SK-N-SH (cell line): ENCODE results near the gene PALS2. TPM values are rescaled to one million over a fixed set of nuclear protein-coding genes. Genes with fewer than 3 reads are reported as not detected.

Experiments used
- CTCF ChIA-PET: fragments of 300-600, 350-600 bp; formaldehyde crosslinking; extraction: SDS; loops from one replicate; lab custom pipeline; 2021; lab: Yijun Ruan, JAX
- POLR2A ChIA-PET: fragments of 350-600 bp; sonication (Branson Sonifier 250); formaldehyde crosslinking; extraction: SDS; loops from one replicate; lab custom pipeline; 2020; ENCODE audit warnings: antibody characterized with exemption, inconsistent platforms; lab: Yijun Ruan, JAX
- DNase-seq: peaks from one replicate; pipeline ENCODE4 v3.0.0; 2012
- H2AFZ ChIP-seq: fragments of 200-600 bp; sonication (generic); 2 replicates; pipeline ENCODE4 v1.8.1; 2016; ENCODE audit warnings: antibody characterized with exemption, mild to moderate bottlenecking, low read depth
- H3F3A ChIP-seq: fragments of 200-600 bp; sonication (generic); replicated peaks from 2 replicates; pipeline ENCODE3; 2016; ENCODE audit warnings: antibody characterized with exemption, mild to moderate bottlenecking; ENCODE audit not compliant: insufficient read depth
- H3K27ac ChIP-seq, 2 experiments: fragments of 200-500 bp in 1 of 2; fragments of 200-600 bp in 1 of 2; sonication (Bioruptor generic) in 1 of 2; sonication (generic), shearing (Covaris generic) in 1 of 2; 2 replicates each; pipeline versions ENCODE4 v1.5.1 to v1.6.1; 2014 to 2016; ENCODE audit warnings: low read depth in 2 of 2, inconsistent platforms in 1 of 2, low read length in 1 of 2, mild to moderate bottlenecking in 1 of 2, mixed read lengths in 1 of 2
- H3K27me3 ChIP-seq: fragments of 200-600 bp; sonication (generic), shearing (Covaris generic); 2 replicates; pipeline ENCODE4 v1.6.1; 2016; ENCODE audit warnings: mixed run types; ENCODE audit not compliant: insufficient read depth
- H3K36me3 ChIP-seq, 2 experiments: fragments of 200-500 bp in 1 of 2; fragments of 200-600 bp in 1 of 2; sonication (Bioruptor generic) in 1 of 2; sonication (generic) in 1 of 2; replicated peaks in 1 of 2; 2 replicates each; pipeline versions ENCODE3 to v1.5.1; 2014 to 2016; ENCODE audit warnings: low read length in 1 of 2, mild to moderate bottlenecking in 1 of 2; ENCODE audit not compliant: insufficient read depth in 2 of 2, control insufficient read depth in 1 of 2
- H3K4me1 ChIP-seq, 2 experiments: fragments of 200-500 bp in 1 of 2; fragments of 200-600 bp in 1 of 2; sonication (Bioruptor generic) in 1 of 2; sonication (generic), shearing (Covaris generic) in 1 of 2; 2 replicates each; pipeline versions ENCODE4 v1.5.1 to v1.6.1; 2014 to 2016; ENCODE audit warnings: low read depth in 1 of 2, low read length in 1 of 2, mixed run types in 1 of 2; ENCODE audit not compliant: insufficient read depth in 2 of 2, control insufficient read depth in 1 of 2
- H3K4me2 ChIP-seq: fragments of 200-600 bp; sonication (generic), shearing (Covaris generic); 2 replicates; pipeline ENCODE4 v1.6.1; 2017; ENCODE audit warnings: mixed run types
- H3K4me3 ChIP-seq, 2 experiments: fragments of 200-500 bp in 1 of 2; fragments of 200-600 bp in 1 of 2; sonication (Bioruptor generic) in 1 of 2; sonication (generic), shearing (Covaris generic) in 1 of 2; 2 replicates each; pipeline versions ENCODE4 v1.5.1 to v1.8.1; 2014 to 2016; ENCODE audit warnings: low read depth in 2 of 2, inconsistent platforms in 1 of 2, low read length in 1 of 2, mild to moderate bottlenecking in 1 of 2, mixed read lengths in 1 of 2, moderate library complexity in 1 of 2
- H3K79me2 ChIP-seq: fragments of 200-600 bp; sonication (generic); 2 replicates; pipeline ENCODE4 v1.8.1; 2017; ENCODE audit warnings: mild to moderate bottlenecking; ENCODE audit not compliant: insufficient read depth
- H3K9ac ChIP-seq: fragments of 200-600 bp; sonication (generic); 2 replicates; pipeline ENCODE4 v1.6.1; 2017; ENCODE audit warnings: mixed run types
- H3K9me2 ChIP-seq: fragments of 200-600 bp; sonication (generic); 2 replicates; pipeline ENCODE4 v1.6.1; 2017; ENCODE audit warnings: mixed run types
- H3K9me3 ChIP-seq: fragments of 200-600 bp; sonication (generic); 2 replicates; pipeline ENCODE4 v1.6.1; 2017; ENCODE audit warnings: mixed run types, mild to moderate bottlenecking, moderate library complexity
- H4K20me1 ChIP-seq: fragments of 200-600 bp; sonication (generic); 2 replicates; pipeline ENCODE4 v1.6.1; 2017; ENCODE audit warnings: mild to moderate bottlenecking, mixed run types; ENCODE audit not compliant: insufficient read depth
- GABPA ChIP-seq: IDR thresholded peaks from 2 replicates; pipeline ENCODE4 v1.4.0; 2012; ENCODE audit warnings: low read depth, mild to moderate bottlenecking
- GATA2 ChIP-seq: sonication (generic); formaldehyde crosslinking; IDR thresholded peaks from 2 replicates; pipeline ENCODE4 v1.5.0; 2020; ENCODE audit warnings: mild to moderate bottlenecking, missing genetic modification reagents
- MEF2A ChIP-seq: IDR thresholded peaks from 2 replicates; pipeline ENCODE4 v1.4.0; 2012; ENCODE audit warnings: low read depth, borderline replicate concordance
- NFIC ChIP-seq: IDR thresholded peaks from 2 replicates; pipeline ENCODE4 v1.4.0; 2012; ENCODE audit warnings: borderline replicate concordance
- RAD21 ChIP-seq: IDR thresholded peaks from 2 replicates; pipeline ENCODE4 v1.6.1; 2012; ENCODE audit warnings: mild to moderate bottlenecking, low read length
- RFX5 ChIP-seq: IDR thresholded peaks from 2 replicates; pipeline ENCODE4 v1.6.1; 2012; ENCODE audit warnings: mild to moderate bottlenecking, improper control_type of control experiment, low read length
- SIN3A ChIP-seq: IDR thresholded peaks from 2 replicates; pipeline ENCODE4 v1.6.1; 2012; ENCODE audit warnings: low read depth, mild to moderate bottlenecking, low read length, moderate library complexity, borderline replicate concordance
- TAF1 ChIP-seq: IDR thresholded peaks from 2 replicates; pipeline ENCODE4 v1.6.1; 2012; ENCODE audit warnings: low read depth, mild to moderate bottlenecking, low read length, moderate library complexity, borderline replicate concordance
- WGBS: methylation state at CpG from one replicate; pipeline ENCODE4 v1.1.6; 2017; ENCODE audit warnings: low lambda C conversion rate; 5-methylcytosine and 5-hydroxymethylcytosine counted together
- polyA plus RNA-seq, 3 experiments: library from polyadenylated mRNA; depleted of rRNA; stranded (reverse); fragments of >200 nt; gene quantifications; 2 replicates each; pipeline ENCODE4 v1.2.3, GENCODE V29; 2012
- TF ChIP-seq, protein P1 (sequence below): fragments of 200-600 bp; sonication (generic); IDR thresholded peaks from 2 replicates; pipeline ENCODE4 v1.6.1; 2017; ENCODE audit warnings: antibody characterized with exemption, mild to moderate bottlenecking, moderate library complexity
- TF ChIP-seq, protein P2 (sequence below): fragments of 150-350 bp; IDR thresholded peaks from 2 replicates; pipeline ENCODE4 v1.6.1; 2016; ENCODE audit warnings: mild to moderate bottlenecking, low read depth, low read length
- TF ChIP-seq, protein P3 (sequence below): fragments of 150-350 bp; IDR thresholded peaks from 2 replicates; pipeline ENCODE4 v1.6.1; 2017; ENCODE audit warnings: antibody characterized with exemption, low read length, low read depth, borderline replicate concordance
- TF ChIP-seq, protein P4 (sequence below): IDR thresholded peaks from 2 replicates; pipeline ENCODE4 v1.4.0; 2012; ENCODE audit warnings: low read depth, borderline replicate concordance
- TF ChIP-seq, protein P5 (sequence below): IDR thresholded peaks from 2 replicates; pipeline ENCODE4 v1.4.0; 2012; ENCODE audit warnings: low read depth, borderline replicate concordance
- TF ChIP-seq, protein P6 (sequence below): IDR thresholded peaks from 2 replicates; pipeline ENCODE4 v1.6.1; 2012; ENCODE audit warnings: mild to moderate bottlenecking, low read depth, low read length, moderate library complexity

The PALS2 gene
- polyA plus RNA-seq, 1 of the 3 experiments (the other 2 are of a cell fraction): 6.9 TPM

DNA sequence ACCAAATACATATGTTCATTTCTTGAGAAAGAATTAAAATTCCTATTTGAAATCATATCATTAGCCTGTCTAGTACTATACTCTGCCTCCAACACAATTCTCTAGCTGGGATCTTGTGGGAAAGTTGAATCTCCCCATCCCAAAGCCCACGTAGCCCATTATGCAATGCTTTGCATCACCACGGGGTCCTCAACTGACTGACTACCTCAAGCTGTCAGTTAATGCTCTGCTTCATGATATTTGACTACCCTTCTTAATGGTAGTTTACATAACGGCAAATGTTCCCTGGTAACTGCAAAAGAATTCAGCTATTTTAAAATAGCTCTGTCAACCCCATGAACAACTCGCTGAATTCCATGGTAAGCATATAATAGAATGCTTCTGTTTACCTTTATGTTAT, 23.3 kb upstream of the PALS2 start (continued):
- TF ChIP-seq, protein P1, sequence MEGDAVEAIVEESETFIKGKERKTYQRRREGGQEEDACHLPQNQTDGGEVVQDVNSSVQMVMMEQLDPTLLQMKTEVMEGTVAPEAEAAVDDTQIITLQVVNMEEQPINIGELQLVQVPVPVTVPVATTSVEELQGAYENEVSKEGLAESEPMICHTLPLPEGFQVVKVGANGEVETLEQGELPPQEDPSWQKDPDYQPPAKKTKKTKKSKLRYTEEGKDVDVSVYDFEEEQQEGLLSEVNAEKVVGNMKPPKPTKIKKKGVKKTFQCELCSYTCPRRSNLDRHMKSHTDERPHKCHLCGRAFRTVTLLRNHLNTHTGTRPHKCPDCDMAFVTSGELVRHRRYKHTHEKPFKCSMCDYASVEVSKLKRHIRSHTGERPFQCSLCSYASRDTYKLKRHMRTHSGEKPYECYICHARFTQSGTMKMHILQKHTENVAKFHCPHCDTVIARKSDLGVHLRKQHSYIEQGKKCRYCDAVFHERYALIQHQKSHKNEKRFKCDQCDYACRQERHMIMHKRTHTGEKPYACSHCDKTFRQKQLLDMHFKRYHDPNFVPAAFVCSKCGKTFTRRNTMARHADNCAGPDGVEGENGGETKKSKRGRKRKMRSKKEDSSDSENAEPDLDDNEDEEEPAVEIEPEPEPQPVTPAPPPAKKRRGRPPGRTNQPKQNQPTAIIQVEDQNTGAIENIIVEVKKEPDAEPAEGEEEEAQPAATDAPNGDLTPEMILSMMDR: no peak
- TF ChIP-seq, all 33 proteins: peak for 0

DNA sequence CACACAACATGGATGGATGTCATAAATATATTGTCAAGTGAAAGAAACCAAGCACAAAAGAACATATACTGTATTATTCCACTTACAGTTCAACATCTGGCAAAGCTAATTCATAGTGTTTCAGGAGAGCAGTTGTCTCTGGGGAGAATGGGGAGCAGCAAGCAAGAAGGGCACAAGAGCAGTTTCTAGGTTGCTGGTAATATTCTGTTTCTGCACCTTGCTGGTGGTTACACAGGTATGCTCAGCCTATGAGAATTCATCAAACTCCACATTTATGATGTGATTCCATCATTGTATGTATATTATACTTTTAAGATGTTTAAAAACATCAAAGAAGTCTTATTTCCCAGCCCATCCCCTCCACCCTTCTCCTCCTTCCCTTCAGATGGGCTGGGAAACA, 18.1 kb upstream of the PALS2 start:
- H3K9ac ChIP-seq: no peak overlapping the region
- H3K4me1 ChIP-seq: no peaks in the 10 kb centered on the region
- no peaks in the 10 kb centered on the region for H3K79me2 ChIP-seq
- no peaks in the 10 kb centered on the region for H3F3A ChIP-seq
- H4K20me1 ChIP-seq: no peaks in the 10 kb centered on the region
- H3K9me2 ChIP-seq: no peaks in the 10 kb centered on the region
- H3K36me3 ChIP-seq: no peaks in the 10 kb centered on the region
- peaks cover under 1% of the 10 kb centered on the region; the same call in 1 of the 2 replicates for H3K27me3 ChIP-seq
- ChIA-PET CTCF (interaction anchor here (0.8 to 1.5 kb wide), 3 partner anchors 8 to 92 kb away, joined by 3 read pairs; no protein-coding TSS in a partner anchor), POLR2A (no interaction called here)
- H3K4me2 ChIP-seq: no peak overlapping the region
- no peak for DNase-seq
- no peak overlapping the region for H3K4me3 ChIP-seq
- no peaks in the 10 kb centered on the region for H3K9me3 ChIP-seq
- TF ChIP-seq SIN3A (no peak), RAD21 (peak; percentile 4; the same call in 1 of the 2 replicates)
- no peak overlapping the region for H2AFZ ChIP-seq
- no peak overlapping the region for H3K27ac ChIP-seq

DNA sequence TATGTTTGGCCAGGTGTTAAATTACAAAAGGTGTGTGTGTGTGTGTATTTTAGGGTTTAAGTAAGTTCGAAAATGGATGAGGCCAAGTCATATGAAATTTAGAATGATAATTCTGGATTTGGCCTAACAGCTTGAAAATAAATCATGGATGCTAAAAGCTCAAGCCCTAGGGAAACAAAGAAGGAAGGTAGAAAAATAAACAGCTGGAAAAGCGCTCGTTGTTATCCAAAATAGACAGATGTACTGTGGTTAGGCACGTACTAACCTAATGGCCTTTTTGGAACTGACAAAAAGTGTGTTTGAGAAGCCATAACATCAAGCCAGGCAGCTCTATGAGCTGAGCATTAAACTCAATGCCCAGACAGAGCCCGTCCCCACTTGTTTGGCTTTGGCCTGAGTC, 17.5 kb upstream of the PALS2 start:
- 63% methylated on average over 5 of the region's 5 CpGs for WGBS
- TF ChIP-seq, protein P2, sequence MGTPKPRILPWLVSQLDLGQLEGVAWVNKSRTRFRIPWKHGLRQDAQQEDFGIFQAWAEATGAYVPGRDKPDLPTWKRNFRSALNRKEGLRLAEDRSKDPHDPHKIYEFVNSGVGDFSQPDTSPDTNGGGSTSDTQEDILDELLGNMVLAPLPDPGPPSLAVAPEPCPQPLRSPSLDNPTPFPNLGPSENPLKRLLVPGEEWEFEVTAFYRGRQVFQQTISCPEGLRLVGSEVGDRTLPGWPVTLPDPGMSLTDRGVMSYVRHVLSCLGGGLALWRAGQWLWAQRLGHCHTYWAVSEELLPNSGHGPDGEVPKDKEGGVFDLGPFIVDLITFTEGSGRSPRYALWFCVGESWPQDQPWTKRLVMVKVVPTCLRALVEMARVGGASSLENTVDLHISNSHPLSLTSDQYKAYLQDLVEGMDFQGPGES: no peak
- TF ChIP-seq MEF2A (no peak), SIN3A (no peak), NFIC (no peak), GABPA (no peak), GATA2 (CRISPR knock-in tag) (no peak), RFX5 (no peak), TAF1 (no peak)
- TF ChIP-seq, protein P3, sequence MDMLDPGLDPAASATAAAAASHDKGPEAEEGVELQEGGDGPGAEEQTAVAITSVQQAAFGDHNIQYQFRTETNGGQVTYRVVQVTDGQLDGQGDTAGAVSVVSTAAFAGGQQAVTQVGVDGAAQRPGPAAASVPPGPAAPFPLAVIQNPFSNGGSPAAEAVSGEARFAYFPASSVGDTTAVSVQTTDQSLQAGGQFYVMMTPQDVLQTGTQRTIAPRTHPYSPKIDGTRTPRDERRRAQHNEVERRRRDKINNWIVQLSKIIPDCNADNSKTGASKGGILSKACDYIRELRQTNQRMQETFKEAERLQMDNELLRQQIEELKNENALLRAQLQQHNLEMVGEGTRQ: no peak
- TF ChIP-seq, protein P4, sequence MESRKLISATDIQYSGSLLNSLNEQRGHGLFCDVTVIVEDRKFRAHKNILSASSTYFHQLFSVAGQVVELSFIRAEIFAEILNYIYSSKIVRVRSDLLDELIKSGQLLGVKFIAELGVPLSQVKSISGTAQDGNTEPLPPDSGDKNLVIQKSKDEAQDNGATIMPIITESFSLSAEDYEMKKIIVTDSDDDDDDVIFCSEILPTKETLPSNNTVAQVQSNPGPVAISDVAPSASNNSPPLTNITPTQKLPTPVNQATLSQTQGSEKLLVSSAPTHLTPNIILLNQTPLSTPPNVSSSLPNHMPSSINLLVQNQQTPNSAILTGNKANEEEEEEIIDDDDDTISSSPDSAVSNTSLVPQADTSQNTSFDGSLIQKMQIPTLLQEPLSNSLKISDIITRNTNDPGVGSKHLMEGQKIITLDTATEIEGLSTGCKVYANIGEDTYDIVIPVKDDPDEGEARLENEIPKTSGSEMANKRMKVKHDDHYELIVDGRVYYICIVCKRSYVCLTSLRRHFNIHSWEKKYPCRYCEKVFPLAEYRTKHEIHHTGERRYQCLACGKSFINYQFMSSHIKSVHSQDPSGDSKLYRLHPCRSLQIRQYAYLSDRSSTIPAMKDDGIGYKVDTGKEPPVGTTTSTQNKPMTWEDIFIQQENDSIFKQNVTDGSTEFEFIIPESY: no peak
- TF ChIP-seq, protein P5, sequence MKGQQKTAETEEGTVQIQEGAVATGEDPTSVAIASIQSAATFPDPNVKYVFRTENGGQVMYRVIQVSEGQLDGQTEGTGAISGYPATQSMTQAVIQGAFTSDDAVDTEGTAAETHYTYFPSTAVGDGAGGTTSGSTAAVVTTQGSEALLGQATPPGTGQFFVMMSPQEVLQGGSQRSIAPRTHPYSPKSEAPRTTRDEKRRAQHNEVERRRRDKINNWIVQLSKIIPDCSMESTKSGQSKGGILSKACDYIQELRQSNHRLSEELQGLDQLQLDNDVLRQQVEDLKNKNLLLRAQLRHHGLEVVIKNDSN: no peak
- TF ChIP-seq, protein P6, sequence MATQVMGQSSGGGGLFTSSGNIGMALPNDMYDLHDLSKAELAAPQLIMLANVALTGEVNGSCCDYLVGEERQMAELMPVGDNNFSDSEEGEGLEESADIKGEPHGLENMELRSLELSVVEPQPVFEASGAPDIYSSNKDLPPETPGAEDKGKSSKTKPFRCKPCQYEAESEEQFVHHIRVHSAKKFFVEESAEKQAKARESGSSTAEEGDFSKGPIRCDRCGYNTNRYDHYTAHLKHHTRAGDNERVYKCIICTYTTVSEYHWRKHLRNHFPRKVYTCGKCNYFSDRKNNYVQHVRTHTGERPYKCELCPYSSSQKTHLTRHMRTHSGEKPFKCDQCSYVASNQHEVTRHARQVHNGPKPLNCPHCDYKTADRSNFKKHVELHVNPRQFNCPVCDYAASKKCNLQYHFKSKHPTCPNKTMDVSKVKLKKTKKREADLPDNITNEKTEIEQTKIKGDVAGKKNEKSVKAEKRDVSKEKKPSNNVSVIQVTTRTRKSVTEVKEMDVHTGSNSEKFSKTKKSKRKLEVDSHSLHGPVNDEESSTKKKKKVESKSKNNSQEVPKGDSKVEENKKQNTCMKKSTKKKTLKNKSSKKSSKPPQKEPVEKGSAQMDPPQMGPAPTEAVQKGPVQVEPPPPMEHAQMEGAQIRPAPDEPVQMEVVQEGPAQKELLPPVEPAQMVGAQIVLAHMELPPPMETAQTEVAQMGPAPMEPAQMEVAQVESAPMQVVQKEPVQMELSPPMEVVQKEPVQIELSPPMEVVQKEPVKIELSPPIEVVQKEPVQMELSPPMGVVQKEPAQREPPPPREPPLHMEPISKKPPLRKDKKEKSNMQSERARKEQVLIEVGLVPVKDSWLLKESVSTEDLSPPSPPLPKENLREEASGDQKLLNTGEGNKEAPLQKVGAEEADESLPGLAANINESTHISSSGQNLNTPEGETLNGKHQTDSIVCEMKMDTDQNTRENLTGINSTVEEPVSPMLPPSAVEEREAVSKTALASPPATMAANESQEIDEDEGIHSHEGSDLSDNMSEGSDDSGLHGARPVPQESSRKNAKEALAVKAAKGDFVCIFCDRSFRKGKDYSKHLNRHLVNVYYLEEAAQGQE: no peak

More for the DNA sequence above, 17.5 kb upstream of the PALS2 start:
- Histone ChIP-seq H3K36me3 (no peaks in the 10 kb centered on the region), H2AFZ (no peak overlapping the region), H3K9ac (no peak overlapping the region), H3K27ac (no peak overlapping the region), H3K4me2 (no peak overlapping the region), H3K9me3 (no peaks in the 10 kb centered on the region), H3K4me3 (no peak overlapping the region), H3K79me2 (no peaks in the 10 kb centered on the region), H3F3A (no peaks in the 10 kb centered on the region), H3K9me2 (no peaks in the 10 kb centered on the region), H3K27me3 (peaks cover 5% of the 10 kb centered on the region; the same call in 1 of the 2 replicates), H4K20me1 (no peaks in the 10 kb centered on the region), H3K4me1 (no peaks in the 10 kb centered on the region)
- CTCF ChIA-PET: interaction anchor here (0.8 to 1.5 kb wide), 3 partner anchors 9 to 93 kb away, joined by 3 read pairs; no protein-coding TSS in a partner anchor
- DNase-seq: no peak
- POLR2A ChIA-PET: no interaction called here
